Activated T-helper 17 cell treated with anti-CD3 and anti-CD28 coated beads, Interleukin-2, amount 50 U/mL, for 72 hours (primary cell): Measurements from ENCODE around the gene STX2. TPM values are rescaled to one million over a fixed set of nuclear protein-coding genes. Genes with fewer than 3 reads are reported as not detected.
A peak's percentile ranks its signal among the peaks of the same experiment; 100 is the strongest.

Experiments
- ATAC-seq: fragments of 150-1000 bp; cut with Tn5 transposase; replicated peaks from 2 replicates; pipeline ENCODE4 v1.10.0; 2021; ENCODE audit warnings: mild to moderate bottlenecking, moderate library complexity
- H3K27ac Mint-ChIP-seq: one replicate; pipeline ENCODE4 v1.8.0; 2022; ENCODE audit warnings: mixed read lengths
- H3K27me3 Mint-ChIP-seq: one replicate; pipeline ENCODE4 v1.8.0; 2022; ENCODE audit warnings: mixed read lengths
- H3K36me3 Mint-ChIP-seq: one replicate; pipeline ENCODE4 v1.8.0; 2022; ENCODE audit warnings: low read depth, mild to moderate bottlenecking, mixed read lengths
- H3K4me1 Mint-ChIP-seq: one replicate; pipeline ENCODE4 v1.8.0; 2022; ENCODE audit warnings: mixed read lengths
- H3K4me3 Mint-ChIP-seq: one replicate; pipeline ENCODE4 v1.8.0; 2022; ENCODE audit warnings: mild to moderate bottlenecking, mixed read lengths
- H3K9me3 Mint-ChIP-seq: one replicate; pipeline ENCODE4 v1.8.0; 2022; ENCODE audit warnings: mixed read lengths
- total RNA-seq, 2 donors: library from RNA; stranded (reverse); gene quantifications; one replicate each; pipeline ENCODE4 v1.2.3, GENCODE V29; 2022

STX2 gene
- total RNA-seq, 2 donors from 2014 or later = 16.5 to 18.2 TPM

DNA sequence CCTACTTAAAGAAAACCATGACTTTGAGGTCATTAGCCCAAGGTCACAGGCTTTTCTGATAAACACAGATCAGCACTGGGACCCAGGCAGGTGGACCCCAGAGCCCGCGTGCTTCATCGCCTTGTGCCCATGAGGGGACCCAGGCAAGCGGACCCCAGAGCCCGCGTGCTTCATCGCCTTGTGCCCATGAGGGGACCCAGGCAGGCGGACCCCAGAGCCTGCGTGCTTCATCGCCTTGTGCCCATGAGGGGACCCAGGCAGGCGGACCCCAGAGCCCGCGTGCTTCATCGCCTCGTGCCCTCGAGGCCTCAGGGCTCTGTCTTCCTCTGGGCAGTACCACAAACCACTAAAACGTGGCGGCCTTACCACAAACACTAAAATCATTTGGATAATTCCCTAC, 31.7 kb downstream of the STX2 start:
- H3K9me3 Mint-ChIP-seq = no peaks in the 10 kb centered on the region
- H3K27me3 Mint-ChIP-seq = no peaks in the 10 kb centered on the region
- H3K4me3 Mint-ChIP-seq = no peak overlapping the region
- H3K36me3 Mint-ChIP-seq = peaks cover 93% of the 10 kb centered on the region
- ATAC-seq = no peak
- no peak overlapping the region for H3K27ac Mint-ChIP-seq
- peaks cover 4% of the 10 kb centered on the region for H3K4me1 Mint-ChIP-seq

DNA sequence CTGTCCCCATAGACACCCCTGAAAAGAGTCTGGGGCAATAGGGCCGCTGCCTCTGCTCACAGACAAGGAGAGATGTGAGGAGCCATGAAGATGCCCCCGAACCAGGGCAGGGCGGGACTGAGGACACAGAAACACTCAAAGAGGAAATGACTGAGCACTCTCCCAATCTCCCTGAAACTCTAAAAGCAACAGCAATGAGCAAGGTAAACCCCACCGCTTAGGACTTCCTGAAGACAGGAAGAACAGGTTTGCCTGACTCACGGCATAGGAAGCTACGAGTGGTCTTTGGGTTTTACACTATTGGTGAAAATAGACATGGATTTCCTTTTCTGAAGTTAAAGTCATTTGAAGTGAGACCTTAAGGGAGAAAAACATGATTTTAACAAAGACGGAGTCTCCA, 32.5 kb downstream of the STX2 start:
- peaks cover 93% of the 10 kb centered on the region for H3K36me3 Mint-ChIP-seq

DNA sequence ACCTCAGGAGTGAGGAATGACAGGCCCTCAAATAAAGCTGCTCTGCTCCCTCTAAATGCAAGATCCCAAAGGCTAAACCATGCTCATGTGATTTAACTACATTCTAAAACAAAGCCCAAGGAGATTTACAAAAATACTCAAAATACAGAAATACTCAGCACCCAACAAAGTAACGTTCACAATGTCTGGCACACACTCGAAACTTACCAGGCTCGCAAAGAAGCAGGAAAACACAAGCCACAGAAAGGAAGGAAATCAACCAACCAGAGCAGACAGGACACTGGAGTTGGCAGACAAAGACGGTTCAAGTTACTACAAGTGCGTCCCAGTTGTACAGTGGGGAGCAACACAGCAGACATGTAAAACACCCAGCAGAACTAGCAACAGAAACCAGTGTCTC, 33.4 kb downstream of the STX2 start:
- peaks cover 96% of the 10 kb centered on the region for H3K36me3 Mint-ChIP-seq
- peak overlapping the region; percentile 17 for H3K27ac Mint-ChIP-seq
- H3K4me1 Mint-ChIP-seq = peaks cover 4% of the 10 kb centered on the region
- H3K9me3 Mint-ChIP-seq = no peaks in the 10 kb centered on the region
- no peak overlapping the region for H3K4me3 Mint-ChIP-seq
- no peaks in the 10 kb centered on the region for H3K27me3 Mint-ChIP-seq
- no peak for ATAC-seq

More for the DNA sequence above, 32.5 kb downstream of the STX2 start:
- ATAC-seq = no peak
- no peak overlapping the region for H3K27ac Mint-ChIP-seq
- no peak overlapping the region for H3K4me3 Mint-ChIP-seq
- H3K9me3 Mint-ChIP-seq = no peaks in the 10 kb centered on the region
- H3K27me3 Mint-ChIP-seq = no peaks in the 10 kb centered on the region
- H3K4me1 Mint-ChIP-seq = peaks cover 4% of the 10 kb centered on the region

DNA sequence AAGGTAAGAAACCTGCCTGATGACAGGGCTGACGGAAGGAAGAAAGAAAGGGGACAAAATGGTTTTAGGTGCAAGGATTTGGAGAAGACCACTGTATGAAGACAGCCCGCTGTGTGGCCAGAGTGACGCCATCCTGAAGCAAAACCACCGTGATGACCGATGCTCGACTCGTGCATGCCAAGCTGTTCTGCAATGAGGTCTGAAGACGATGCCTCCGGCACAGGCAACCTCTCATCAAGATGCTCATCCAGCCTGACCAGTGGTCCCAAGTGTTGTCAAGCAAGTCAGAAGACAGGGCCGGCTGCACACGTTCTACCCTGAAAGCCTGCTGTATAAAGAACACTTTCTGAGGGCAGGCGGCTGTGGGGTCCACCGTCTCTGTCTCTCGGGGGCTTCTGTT, 34.8 kb downstream of the STX2 start:
- Mint-ChIP-seq H3K27me3 (no peaks in the 10 kb centered on the region), H3K4me3 (no peak overlapping the region), H3K9me3 (no peaks in the 10 kb centered on the region), H3K4me1 (peaks cover 4% of the 10 kb centered on the region), H3K27ac (no peak overlapping the region), H3K36me3 (peaks cover 96% of the 10 kb centered on the region)
- ATAC-seq = no peak

DNA sequence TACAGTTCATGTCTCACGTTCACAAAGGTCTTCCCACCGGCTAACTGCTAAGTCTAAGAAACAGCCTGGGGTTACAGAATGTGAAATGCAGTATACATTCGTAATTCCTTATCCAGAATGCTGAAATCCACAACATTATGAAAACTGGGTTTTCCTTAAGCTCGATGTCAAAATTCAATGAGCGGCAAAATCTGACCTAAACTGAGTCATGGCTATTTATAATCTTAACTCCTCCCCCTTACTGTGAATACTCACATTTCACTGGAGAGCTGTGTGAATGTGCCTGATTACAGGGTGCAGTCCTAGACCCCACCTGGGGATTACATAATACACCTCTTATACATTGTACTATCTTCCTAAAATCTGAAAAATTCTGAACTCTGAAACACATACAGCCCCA, 35.3 kb downstream of the STX2 start:
- Mint-ChIP-seq H3K4me3 (no peak overlapping the region), H3K27me3 (no peaks in the 10 kb centered on the region), H3K9me3 (no peaks in the 10 kb centered on the region), H3K36me3 (peaks cover 96% of the 10 kb centered on the region), H3K27ac (no peak overlapping the region), H3K4me1 (peaks cover 4% of the 10 kb centered on the region)
- no peak for ATAC-seq

DNA sequence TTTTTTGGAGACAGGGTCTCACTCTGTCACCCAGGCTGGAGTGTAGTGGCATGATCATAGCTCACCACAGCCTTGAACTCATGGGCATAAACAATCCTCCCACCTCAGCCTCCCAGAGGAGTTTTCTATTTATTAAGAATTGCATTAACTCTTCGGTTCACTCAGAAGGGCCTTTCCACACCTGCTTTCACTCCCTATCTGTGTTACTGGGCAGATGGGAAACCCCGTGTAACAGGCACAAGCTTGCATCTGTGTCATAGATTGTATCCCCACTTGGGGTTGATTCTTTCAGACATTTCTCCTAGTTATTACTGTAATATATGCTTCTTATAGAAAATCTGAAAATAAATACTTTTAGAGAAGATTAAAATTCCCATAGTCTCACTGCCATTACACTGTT, 38.7 kb downstream of the STX2 start:
- H3K4me3 Mint-ChIP-seq = no peak overlapping the region
- no peak overlapping the region for H3K27ac Mint-ChIP-seq
- peaks cover 87% of the 10 kb centered on the region for H3K36me3 Mint-ChIP-seq

DNA sequence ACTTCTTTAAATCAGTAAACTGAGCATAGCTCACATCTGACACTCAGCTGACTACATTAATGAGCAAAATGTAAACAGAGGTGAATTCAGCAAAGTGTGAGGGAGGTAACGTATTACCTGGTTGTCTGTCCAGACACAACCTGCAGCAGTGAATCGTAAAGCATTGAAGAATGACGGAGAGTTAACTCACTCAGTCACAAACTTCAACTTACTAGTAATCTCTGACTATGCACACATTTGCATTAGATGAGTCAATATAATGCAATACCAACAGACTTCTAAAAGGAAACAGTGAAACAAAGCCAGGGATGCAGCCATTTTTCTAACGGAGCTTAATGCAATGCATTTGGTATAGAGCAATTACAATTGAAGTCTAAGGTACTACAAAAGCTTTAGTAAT, 40.0 kb downstream of the STX2 start:
- Mint-ChIP-seq H3K36me3 (peaks cover 87% of the 10 kb centered on the region), H3K27ac (no peak overlapping the region), H3K27me3 (no peaks in the 10 kb centered on the region), H3K4me3 (no peak overlapping the region), H3K9me3 (no peaks in the 10 kb centered on the region), H3K4me1 (no peaks in the 10 kb centered on the region)
- no peak for ATAC-seq

More for the DNA sequence above, 38.7 kb downstream of the STX2 start:
- no peaks in the 10 kb centered on the region for H3K27me3 Mint-ChIP-seq
- H3K9me3 Mint-ChIP-seq = no peaks in the 10 kb centered on the region
- ATAC-seq = peak; percentile 15
- no peaks in the 10 kb centered on the region for H3K4me1 Mint-ChIP-seq

DNA sequence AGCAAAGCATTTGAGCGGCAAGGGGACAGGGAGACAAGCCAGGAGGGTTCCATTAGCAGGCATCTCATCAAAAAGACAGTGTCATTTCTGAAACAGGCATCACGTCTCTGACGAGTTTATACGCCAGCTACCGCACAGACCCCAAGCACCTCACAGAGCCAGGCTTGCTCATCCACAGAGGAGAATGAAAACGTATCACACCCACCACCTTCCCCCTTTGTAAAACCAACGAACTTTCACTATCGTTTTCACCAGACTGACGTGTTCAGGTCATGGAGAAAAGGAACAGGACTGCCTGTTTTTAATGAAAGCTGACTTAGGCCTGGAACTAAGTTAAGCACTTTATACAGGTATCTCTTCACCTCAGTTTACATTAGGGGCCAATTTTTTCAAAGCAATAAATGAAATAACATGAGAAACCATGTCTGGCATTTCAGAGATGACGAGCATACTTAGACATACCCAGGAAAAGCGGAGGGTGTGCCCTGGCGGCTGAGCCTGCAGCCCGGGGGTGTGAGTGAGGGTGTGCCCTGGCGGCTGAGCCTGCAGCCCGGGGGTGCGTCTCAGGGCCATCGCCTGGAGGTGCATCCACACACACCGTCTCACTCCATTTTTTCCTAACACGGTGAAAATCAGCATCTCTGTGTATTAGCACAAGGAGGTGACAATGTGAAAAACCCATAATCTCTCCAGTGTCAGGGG, 41.9 kb downstream of the STX2 start:
- ATAC-seq = peak; percentile 97
- Mint-ChIP-seq H3K4me3 (peak overlapping the region; percentile 66), H3K27me3 (no peaks in the 10 kb centered on the region), H3K4me1 (peaks cover 4% of the 10 kb centered on the region), H3K36me3 (peaks cover 89% of the 10 kb centered on the region), H3K9me3 (no peaks in the 10 kb centered on the region), H3K27ac (peak overlapping the region; percentile 58)

DNA sequence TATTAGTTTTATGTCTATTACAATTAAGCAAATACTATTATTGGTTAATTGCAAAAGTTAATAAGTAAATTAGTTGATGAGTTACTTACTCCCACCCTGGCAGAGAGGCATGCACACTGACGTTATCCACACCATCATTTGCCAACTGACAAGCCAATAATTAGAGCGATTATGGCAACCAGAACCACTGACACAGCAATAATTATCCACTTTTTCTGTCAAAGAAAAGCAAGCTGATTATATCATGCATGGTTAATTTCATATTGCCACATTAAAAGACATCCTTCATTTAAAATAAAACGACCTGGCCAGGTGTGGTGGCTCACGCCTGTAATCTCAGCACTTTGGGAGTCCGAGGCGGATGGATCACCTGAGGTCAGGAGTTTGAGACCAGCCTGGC, 43.1 kb downstream of the STX2 start:
- Mint-ChIP-seq H3K36me3 (peaks cover 89% of the 10 kb centered on the region), H3K9me3 (no peaks in the 10 kb centered on the region), H3K27ac (no peak overlapping the region), H3K4me3 (peak overlapping the region; percentile 66), H3K4me1 (peaks cover 4% of the 10 kb centered on the region), H3K27me3 (no peaks in the 10 kb centered on the region)
- ATAC-seq = no peak

DNA sequence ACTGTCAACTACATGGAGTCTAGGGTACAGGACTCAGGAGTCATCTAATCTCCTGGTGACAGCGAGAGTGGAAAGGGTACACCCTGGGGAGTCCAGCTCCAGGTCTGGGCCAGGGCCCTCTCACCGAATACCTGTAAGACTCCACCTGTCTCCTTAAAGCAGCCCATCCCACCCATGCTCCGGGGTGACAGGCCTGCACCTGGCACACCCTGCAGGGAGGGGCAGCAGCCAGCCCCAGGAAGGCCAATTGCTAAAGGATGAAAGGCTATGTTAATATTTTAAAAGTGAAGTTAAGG, 45.5 kb downstream of the STX2 start:
- no peak for ATAC-seq
- Mint-ChIP-seq H3K9me3 (no peaks in the 10 kb centered on the region), H3K27me3 (no peaks in the 10 kb centered on the region), H3K4me3 (no peak overlapping the region), H3K27ac (peak overlapping the region; percentile 65), H3K36me3 (peaks cover 84% of the 10 kb centered on the region), H3K4me1 (peaks cover 4% of the 10 kb centered on the region)

DNA sequence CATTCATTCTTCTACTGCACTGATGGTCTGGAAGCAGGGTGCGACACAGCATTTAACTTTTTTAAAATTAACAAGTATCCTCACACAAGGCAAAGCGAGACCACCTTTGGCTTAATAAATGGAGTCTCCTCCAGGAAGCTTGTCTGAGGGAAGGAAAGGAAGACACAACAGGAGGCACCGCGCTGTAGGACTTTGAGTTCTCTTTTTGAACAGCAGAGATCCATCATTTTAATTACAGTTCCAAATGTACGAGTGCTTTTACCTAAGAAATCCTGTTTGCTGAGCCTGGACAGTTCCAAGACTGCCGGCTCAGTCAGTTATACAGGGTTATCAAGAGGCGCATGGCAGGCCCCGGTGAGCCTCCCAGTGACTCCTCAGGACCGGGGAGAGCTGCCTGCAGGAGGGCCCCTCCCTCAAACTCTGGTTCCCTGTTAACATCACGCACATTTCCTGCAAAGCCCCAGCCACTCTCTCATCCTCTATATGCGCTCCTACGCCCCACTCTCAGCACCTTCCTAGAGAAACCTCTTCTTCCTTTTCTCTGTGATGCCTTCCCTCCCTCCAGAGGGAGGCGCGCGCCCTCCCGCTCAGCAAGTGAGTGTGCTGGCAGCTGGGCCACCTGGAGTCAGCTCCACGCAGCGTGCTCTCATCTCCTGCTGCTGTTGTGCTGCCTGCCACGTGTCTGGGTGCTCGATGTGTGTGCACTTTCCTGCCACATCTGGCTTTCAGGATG, 46.1 kb downstream of the STX2 start:
- Mint-ChIP-seq H3K4me1 (peaks cover 4% of the 10 kb centered on the region), H3K9me3 (no peaks in the 10 kb centered on the region), H3K27me3 (no peaks in the 10 kb centered on the region), H3K4me3 (no peak overlapping the region), H3K36me3 (peaks cover 85% of the 10 kb centered on the region), H3K27ac (peak overlapping the region; percentile 65)
- ATAC-seq = peak; percentile 18

DNA sequence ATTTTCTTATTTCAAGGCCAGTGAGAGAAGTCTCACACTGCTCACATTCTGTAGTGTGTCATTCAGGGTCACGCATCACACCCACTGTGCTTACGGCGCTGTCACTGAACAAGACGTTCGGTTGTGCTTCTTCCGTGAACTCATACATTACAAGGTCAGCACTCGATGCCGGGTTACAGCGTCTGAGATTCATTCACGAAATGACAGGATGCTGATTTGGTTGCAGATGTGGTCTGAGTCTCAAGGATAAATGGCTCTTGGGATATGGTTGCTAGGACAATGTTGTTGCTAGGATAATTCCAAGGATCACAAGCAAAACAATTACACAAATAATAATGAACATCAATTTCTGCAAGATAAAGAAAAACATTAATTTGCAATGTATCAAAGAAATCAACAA, 47.4 kb downstream of the STX2 start:
- Mint-ChIP-seq H3K4me3 (no peak overlapping the region), H3K27ac (no peak overlapping the region), H3K9me3 (no peaks in the 10 kb centered on the region), H3K36me3 (peaks cover 80% of the 10 kb centered on the region), H3K27me3 (no peaks in the 10 kb centered on the region), H3K4me1 (peaks cover 4% of the 10 kb centered on the region)
- no peak for ATAC-seq

DNA sequence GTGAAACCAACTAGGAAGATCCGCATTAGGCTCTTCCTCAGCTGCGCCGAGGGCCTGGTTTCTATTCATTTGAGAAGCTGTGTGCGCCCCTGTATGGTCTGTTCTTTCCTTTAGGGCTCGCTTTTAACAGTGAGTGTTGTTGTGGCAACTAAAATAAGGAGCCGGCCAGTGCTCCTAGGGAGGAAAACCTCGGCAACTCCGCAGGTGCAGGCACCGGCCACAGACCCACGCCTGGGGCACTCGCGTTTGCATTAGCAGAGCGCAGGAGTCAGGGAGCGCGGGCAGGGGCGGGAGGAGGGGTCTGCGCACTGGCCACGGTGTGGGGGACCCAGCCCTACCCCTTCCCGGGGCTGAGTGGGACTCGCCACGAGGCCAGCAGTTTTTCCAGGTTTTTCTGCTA, 50.5 kb downstream of the STX2 start:
- H3K9me3 Mint-ChIP-seq = peaks cover 7% of the 10 kb centered on the region
- peaks cover 4% of the 10 kb centered on the region for H3K4me1 Mint-ChIP-seq
- H3K4me3 Mint-ChIP-seq = no peak overlapping the region
- no peak for ATAC-seq
- no peaks in the 10 kb centered on the region for H3K27me3 Mint-ChIP-seq
- peaks cover 81% of the 10 kb centered on the region for H3K36me3 Mint-ChIP-seq
- no peak overlapping the region for H3K27ac Mint-ChIP-seq

DNA sequence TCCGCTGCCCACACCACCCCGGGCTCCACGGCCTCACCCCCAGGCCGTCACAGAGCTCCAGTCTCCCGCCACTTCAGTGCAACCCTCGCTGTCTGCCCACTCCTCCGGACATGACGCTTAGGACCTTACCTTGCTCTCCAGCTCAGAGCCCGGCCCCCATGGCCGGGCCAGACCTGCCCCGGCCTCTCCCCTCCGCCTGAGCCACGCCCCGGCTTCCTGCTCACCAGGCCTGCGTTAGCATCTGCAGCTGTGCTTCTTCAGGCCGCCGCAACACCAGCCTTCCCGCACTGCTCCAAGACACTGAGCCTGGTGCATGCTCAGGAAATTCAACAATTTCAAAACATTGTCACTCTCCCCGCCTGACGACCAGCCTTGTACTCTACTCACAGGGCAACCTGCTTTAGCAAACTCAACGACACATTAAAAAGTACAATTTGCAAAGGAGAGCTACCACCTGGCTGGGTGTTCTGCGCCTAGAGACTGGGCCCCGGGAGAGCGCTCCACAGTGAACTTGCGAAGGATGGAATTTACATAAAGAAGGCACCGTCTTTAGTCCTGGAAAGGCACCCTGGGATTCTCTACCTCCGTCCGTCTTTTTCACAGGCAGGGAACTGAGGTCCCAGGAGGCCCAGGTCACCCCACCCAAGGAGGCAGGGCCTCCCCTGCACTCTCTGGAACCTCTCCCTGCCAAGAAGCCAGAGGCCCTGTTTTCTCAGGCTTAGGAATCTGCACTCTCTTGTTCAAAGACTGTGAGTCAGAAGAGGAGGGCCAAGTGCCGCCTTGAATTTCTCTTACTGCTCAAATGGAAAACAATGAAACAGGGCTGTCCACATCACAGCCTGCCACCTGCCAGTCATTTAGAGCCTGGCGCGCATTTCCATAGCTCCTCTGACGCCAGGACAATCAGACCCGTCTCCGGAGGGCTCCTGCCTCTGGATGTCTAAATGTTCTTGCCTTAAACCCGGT, 51.3 kb downstream of the STX2 start:
- Mint-ChIP-seq H3K27me3 (no peaks in the 10 kb centered on the region), H3K27ac (no peak overlapping the region), H3K36me3 (peaks cover 75% of the 10 kb centered on the region), H3K9me3 (peaks cover 7% of the 10 kb centered on the region), H3K4me3 (no peak overlapping the region), H3K4me1 (no peaks in the 10 kb centered on the region)
- no peak for ATAC-seq
